NCI-H1092 (cell line): ENCODE data around the gene SLAMF8.

Experiments
- DNase-seq: peaks from one replicate; lab custom pipeline; 2025; lab: John Stamatoyannopoulos, UW

The SLAMF8 gene

DNA sequence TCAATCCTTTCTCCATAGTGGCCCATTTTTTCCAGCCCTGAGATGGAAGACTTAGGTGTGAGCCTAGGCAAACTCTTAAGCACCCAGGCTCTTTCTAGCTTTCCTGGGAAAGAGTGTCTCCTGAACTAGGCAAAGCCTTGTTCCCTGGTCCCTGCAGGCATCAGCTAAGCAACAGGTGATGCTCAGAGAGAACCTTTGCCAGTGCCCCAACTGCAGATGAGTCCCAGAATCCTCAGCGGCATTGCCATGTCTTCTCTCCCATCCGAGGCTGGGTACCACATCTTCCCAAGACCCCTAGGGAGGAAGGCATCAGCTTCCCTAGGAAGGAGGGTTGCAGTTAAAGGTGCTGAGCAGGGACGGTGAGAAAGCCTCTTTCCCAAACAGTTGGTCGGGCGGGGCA is 44.0 kb downstream of the SLAMF8 start:
- no peak for DNase-seq

DNA sequence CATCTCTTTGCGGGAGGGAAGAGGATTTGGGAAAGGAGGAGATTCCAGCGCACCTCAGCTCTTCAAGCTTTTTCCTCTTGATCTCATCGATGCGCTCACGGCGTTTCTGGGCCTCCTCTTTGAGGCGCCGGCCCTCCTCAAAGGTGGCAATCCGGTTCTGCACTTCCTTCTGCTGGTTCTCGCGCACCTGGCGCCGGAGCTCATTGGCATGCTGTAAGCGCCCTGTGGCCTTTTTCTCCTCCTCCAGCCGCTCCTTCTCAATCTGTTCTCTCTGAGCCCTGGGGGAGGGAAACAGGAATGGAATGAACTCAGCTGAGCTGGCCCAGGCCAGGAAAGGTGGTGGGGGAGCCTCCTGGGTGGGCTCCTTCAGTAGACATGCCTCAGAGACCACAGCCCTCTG is 46.2 kb downstream of the SLAMF8 start:
- DNase-seq = no peak

DNA sequence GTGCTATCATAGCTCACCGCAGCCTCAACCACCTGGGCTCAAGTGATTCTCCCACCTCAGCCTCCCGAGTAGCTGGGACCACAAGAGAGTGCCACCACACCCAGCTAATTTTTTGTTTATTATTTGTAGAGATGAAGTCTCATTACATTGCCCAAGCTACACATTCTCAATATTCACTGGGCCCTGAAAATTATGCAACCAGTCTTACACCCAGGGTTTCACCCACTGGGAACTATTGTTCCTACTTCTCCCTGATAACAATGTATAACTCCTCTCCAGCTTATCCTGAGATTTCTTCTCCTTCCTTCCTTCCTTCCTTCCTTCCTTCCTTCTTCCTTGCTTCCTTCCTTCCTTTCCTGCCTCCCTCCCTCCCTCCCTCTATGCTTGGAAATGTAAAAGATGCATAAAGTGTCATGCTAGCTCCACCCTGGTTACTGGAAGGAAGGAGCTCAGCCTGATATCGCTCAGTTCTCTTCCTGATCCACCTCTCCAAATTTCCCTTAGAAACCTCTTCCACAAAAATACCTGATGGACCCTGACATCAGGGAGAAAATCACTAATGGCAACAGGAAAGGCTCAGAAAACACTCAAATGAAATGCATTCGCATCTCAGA is 47.0 kb downstream of the SLAMF8 start:
- no peak for DNase-seq

DNA sequence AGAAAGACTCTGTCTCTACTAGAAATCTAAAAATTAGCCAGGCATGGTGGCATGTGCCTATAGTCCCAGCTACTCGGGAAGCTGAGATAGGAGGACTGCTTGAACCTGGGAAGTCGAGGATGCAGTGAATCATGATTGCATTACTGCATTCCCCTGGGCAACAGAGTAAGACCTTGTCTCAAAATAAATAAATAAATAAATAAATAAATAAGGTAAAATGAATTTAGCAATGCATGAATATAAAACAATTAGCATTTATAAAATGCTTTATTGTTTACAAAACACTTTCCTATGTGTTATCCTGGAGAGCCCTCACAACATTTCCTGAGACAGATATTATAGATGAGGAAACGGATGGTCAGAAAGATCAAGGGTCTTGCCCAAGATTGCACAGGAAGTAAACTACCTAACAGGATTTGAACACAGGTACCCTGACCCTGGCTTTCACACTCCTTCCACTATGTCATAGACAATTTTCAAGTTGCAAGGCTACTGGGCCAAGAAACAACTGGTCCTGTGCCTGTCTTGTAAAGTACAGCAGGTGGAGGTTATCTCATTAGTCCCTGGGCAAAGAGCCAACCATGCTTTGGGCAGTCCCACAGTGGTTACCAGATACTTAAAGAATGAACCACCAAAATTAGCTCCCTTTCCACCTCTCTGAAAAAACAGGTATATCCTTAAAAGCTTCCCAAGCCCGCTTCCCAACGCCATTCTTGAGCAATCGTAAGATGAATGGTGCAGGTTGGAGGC is 51.2 kb downstream of the SLAMF8 start:
- DNase-seq = no peak

DNA sequence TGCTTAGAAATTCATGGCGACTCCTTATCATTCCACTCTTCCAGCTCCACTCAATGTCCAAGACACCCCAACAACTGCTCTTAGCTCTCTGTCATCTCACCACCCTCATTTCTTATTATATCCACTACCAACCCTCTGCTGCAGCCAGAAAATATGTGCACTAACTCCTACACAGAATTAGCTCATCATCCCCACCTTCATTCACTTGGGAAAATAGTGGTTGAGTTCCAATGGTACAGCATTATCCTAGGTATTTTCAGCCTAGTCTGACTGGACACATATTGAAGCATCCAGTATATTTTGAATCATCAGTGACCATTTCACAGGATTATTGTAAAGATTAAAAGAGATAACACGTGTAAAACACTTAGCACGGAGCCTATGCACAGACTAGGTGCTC is 52.5 kb downstream of the SLAMF8 start:
- DNase-seq = no peak

DNA sequence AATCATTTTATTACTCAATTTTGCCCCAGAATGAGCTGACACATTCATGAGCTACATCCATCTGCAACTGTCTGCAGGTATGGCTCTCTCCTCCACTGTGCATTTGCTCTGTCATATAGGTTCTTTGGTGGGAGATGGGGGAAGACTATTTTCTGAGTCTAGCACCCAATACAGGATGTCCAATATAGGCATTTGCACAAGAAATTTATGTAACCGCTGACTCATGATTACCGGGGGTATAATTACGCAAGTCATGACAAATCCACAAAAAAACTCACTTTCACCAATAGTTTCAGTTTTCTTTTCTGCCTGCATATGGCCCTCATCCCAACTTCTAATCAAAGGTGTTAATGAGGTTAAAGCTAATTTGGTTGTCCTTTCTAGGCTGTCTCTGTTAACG is 53.3 kb downstream of the SLAMF8 start:
- DNase-seq = no peak

DNA sequence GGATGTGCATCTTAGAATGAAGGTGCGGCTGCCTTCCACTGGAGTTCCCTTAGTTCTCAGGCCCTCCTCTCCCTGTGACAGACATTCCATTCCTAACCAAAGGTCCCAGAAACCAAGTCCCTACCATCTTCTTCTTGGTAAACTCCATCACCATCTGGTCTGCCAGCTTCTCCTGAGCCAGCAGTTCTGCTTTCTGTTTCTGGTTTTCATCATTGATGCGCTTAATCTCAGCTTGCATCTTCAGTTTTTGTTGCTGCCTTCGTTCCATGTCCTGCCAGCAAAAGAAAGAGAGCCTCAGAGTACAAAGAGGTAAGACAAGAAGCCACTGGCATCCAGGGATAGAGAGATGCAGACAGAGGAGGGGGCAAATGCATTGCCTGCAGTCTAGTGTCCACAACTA is 53.8 kb downstream of the SLAMF8 start:
- no peak for DNase-seq

DNA sequence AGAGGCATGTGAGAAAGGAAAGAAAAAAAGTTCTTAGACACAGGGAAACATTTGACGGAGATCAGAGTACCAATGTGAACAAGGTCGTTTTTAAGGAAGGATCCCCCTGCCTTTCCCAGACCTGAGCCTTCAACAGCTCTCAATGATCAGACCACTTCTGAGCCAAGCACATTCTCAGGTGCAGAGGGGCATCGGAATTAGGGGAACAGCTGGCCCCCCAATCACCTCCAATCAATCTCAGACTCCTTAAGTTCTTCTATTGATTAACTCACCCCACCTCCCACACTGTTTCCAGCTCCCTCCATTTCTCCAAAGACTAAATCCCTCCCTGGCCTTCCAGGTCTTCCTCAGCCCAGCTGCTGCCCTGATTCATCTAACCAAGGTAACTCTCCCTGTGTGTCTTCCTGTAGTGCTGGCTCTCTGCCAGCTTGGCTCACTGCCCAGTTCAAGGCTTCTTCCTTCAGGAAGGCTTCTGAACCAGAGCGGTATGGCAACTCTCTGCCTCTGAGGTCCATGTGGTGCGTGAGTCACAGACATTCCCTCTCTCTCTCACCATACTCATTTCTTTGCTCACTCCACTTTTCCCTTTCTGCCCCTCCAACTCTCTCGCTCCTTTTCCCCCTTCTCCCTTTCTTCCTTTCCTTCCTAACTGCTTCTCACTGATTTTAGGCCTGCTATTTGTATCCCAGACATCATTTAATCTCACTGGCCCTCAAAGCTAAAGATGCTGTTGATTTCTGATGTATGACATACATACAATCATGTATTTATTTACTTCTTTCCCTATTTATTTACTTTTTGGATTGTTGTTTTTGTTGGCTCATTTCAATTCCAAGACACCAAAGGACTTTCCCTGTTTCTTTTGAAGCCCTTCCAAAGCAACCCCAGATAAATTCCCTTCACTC is 55.2 kb downstream of the SLAMF8 start:
- DNase-seq = peak; percentile 38

DNA sequence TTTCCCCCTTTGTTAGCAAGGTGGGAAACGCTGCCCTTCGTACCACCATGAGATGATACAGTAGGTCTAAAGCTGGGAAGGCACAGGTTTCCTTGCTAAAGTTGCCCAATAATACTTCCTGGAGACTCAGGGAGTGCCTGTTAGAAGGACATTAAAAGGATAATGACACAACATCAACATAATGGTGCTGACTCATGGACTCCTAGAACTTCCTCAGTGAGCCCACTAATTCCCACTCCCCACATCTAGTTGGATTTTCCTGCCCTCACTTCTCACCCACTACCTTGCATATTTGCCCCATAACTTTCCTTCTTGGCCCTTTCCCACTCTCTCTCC is 55.8 kb downstream of the SLAMF8 start:
- DNase-seq = no peak

DNA sequence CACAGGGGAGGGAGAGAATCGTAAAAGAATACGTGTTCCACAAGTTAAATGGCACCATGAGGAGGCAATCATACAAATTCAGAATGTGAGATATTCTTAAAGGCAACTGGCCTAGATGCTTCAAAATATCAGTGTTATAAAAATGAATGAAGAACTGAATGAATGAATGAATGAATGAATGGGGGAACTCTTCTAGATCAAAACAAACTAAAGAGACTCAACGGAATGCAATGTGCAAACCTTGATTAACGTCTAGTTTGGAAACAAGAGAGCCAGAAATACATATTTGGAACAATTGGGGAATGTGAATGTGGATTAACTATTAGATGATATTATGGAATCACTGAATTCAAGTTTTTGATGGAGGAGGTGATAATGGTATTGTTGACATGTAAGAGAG is 56.5 kb downstream of the SLAMF8 start:
- DNase-seq = no peak

DNA sequence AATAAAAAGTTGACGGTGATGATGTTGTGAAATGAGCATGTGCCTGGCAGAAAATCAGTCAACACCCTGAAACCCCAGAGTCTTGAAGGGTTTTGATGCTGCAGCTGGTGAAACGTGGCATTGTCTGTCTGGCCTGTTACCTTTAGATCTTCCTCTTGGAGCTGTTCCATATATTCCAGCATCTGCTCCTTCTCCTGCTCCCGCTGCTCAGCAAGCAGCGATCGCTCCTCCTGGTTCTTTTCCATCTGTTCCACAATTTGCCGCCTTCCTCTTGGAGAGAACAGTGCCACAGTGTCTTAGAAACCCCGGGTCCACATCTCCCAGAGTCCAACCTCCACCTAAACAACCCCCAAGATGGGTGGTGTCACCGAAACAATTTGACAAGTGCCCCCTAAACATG is 57.6 kb downstream of the SLAMF8 start:
- no peak for DNase-seq
